ENCODE data around the gene SPRTN.
A peak's percentile ranks its signal among the peaks of the same experiment; 100 is the strongest.

Gene SPRTN

GRCh38 chr1:231338270-231339128 lies at the start of gene SPRTN:
Gene SPRTN, plus strand, starts transcription at chr1:231338293. Its CDS starts 91 bp downstream, at chr1:231338384.
- peak within 1 kb of the TSS; percentile 92 for H3K27ac ChIP-seq
- TF ChIP-seq CTCF (IDR thresholded peaks at IDR 0.05) = no peak
- no peak for TF ChIP-seq ZFX (IDR thresholded peaks at IDR 0.05; ENCODE audit: borderline replicate concordance)

- H3K27ac ChIP-seq = no peak overlapping the region
- TF ChIP-seq ZFX (IDR thresholded peaks at IDR 0.05; ENCODE audit: borderline replicate concordance) (no peak), CTCF (IDR thresholded peaks at IDR 0.05) (no peak)
These were observed 42.2 kb upstream of the SPRTN start for GRCh38 chr1:231295938-231296337.

- TF ChIP-seq CTCF (IDR thresholded peaks at IDR 0.05) (no peak), ZFX (IDR thresholded peaks at IDR 0.05; ENCODE audit: borderline replicate concordance) (no peak)
- H3K27ac ChIP-seq = no peak overlapping the region
These were observed 36.1 kb upstream of the SPRTN start for GRCh38 chr1:231301990-231302389.

GRCh38 chr1:231310391-231310934 lies 27.6 kb upstream of the SPRTN start:
- TF ChIP-seq ZFX (IDR thresholded peaks at IDR 0.05; ENCODE audit: borderline replicate concordance) (no peak), CTCF (IDR thresholded peaks at IDR 0.05) (no peak)
- no peak overlapping the region for H3K27ac ChIP-seq

- TF ChIP-seq CTCF (IDR thresholded peaks at IDR 0.05) (no peak), ZFX (IDR thresholded peaks at IDR 0.05; ENCODE audit: borderline replicate concordance) (no peak)
These were observed 26.2 kb upstream of the SPRTN start for GRCh38 chr1:231311720-231312431.

GRCh38 chr1:231312432-231312788 lies 25.7 kb upstream of the SPRTN start:
- H3K27ac ChIP-seq = no peak overlapping the region
- TF ChIP-seq ZFX (IDR thresholded peaks at IDR 0.05; ENCODE audit: borderline replicate concordance) = no peak
- TF ChIP-seq CTCF (IDR thresholded peaks at IDR 0.05) = no peak

More at GRCh38 chr1:231311720-231312431, 26.2 kb upstream of the SPRTN start:
- no peak overlapping the region for H3K27ac ChIP-seq
